Lower leg skin (tissue), 3 donors: Measurements from ENCODE around the gene CACFD1.

ENCODE experiments used
- CTCF ChIP-seq, 3 donors: fragments of 450-650 bp; IDR thresholded peaks; one replicate each; pipeline ENCODE4 v1.5.1; 2016; ENCODE audit warnings: antibody characterized with exemption in 3 of 3, mild to moderate bottlenecking in 3 of 3, moderate library complexity in 2 of 3
- POLR2A ChIP-seq, 2 donors: fragments of 450-650 bp; IDR thresholded peaks; one replicate each; pipeline ENCODE4 v1.6.1; 2016 to 2017; ENCODE audit warnings: antibody characterized with exemption in 2 of 2, mild to moderate bottlenecking in 1 of 2, moderate library complexity in 1 of 2

GRCh38 chr9:133465984-133466383 lies 6.2 kb downstream of the CACFD1 start:
- TF ChIP-seq CTCF (IDR thresholded peaks at IDR 0.05) (no peak), POLR2A (IDR thresholded peaks at IDR 0.05) (no peak)
